Measurements from ENCODE around the gene MSI1.

MSI1 gene

DNA sequence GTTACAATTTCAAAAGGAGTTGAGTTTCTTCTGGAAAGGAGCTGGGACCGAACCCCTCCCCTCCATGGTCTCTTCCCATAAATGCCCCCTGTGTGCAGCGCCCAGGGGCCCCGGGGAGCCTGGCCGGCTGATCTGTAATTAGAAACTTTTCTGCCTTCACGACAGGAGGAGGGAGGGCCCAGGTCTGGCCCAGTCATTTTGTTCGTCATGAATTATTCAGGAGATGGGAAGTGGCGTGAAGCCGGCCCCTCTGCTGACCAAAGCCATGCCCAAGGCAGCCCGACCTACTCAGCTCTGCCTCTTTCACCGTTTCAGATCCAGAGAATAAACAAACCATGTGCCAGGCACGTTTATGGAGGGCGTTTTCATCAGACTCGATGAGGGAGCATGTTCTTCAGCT, 33.3 kb upstream of the MSI1 start:
- Histone ChIP-seq H4K20me1 (ENCODE audit: insufficient read depth, low read length) (no peaks in the 10 kb centered on the region), H3K27ac (ENCODE audit: low read length) (no peak overlapping the region), H3K4me1 (ENCODE audit: insufficient read depth, low read length) (no peaks in the 10 kb centered on the region), H3K4me2 (ENCODE audit: insufficient read depth, low read length) (no peak overlapping the region), H3K27me3 (ENCODE audit: insufficient read depth, low read length, poor library complexity) (no peaks in the 10 kb centered on the region), H2AFZ (ENCODE audit: low read depth, low read length) (no peak overlapping the region; the same call in 1 of the 2 replicates), H3K79me2 (ENCODE audit: insufficient read depth, low read length) (no peaks in the 10 kb centered on the region), H3K4me3 (ENCODE audit: low read depth in 1 of 2, low read length in 2 of 2) (no peak overlapping the region), H3K9me3 (ENCODE audit: insufficient read depth, low read length, severe bottlenecking) (no peaks in the 10 kb centered on the region), H3K36me3 (ENCODE audit: insufficient read depth, low read length) (no peaks in the 10 kb centered on the region), H3K9ac (ENCODE audit: low read depth, low read length) (no peak overlapping the region)
- DNase-seq (no peak), ATAC-seq (ENCODE audit: insufficient read depth, low read depth) (no peak)
- TF ChIP-seq EZH2 (IDR thresholded peaks at IDR 0.05; ENCODE audit: borderline replicate concordance, low read depth, low read length, severe bottlenecking) = no peak
- TF ChIP-seq, protein P1, sequence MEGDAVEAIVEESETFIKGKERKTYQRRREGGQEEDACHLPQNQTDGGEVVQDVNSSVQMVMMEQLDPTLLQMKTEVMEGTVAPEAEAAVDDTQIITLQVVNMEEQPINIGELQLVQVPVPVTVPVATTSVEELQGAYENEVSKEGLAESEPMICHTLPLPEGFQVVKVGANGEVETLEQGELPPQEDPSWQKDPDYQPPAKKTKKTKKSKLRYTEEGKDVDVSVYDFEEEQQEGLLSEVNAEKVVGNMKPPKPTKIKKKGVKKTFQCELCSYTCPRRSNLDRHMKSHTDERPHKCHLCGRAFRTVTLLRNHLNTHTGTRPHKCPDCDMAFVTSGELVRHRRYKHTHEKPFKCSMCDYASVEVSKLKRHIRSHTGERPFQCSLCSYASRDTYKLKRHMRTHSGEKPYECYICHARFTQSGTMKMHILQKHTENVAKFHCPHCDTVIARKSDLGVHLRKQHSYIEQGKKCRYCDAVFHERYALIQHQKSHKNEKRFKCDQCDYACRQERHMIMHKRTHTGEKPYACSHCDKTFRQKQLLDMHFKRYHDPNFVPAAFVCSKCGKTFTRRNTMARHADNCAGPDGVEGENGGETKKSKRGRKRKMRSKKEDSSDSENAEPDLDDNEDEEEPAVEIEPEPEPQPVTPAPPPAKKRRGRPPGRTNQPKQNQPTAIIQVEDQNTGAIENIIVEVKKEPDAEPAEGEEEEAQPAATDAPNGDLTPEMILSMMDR (IDR thresholded peaks at IDR 0.05; ENCODE audit: borderline replicate concordance, extremely low read depth, low read length, poor library complexity, severe bottlenecking) = no peak

DNA sequence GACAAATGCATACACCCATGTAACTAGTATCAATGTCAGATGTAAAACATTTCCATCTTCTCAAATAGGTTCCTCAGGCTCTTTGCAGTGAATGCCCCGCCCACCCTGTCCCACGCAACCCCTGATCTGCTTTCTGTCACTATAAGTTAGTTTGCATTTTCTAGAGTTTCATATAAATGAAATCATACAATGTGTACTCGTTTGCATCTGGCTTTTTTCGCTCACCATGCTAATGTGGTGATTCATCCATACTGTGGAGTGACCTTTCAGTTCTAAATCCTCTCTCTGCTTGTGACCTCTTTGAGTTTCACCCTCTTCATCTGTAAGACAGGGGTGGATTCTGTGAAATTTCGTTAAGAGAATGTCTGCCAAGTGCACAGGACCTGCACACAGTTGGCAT, 30.6 kb upstream of the MSI1 start:
- H3K4me2 ChIP-seq (ENCODE audit: insufficient read depth, low read length) = no peak overlapping the region
- no peaks in the 10 kb centered on the region for H3K4me1 ChIP-seq (ENCODE audit: insufficient read depth, low read length)
- no peak overlapping the region for H3K27ac ChIP-seq (ENCODE audit: low read length)
- TF ChIP-seq EZH2 (IDR thresholded peaks at IDR 0.05; ENCODE audit: borderline replicate concordance, low read depth, low read length, severe bottlenecking) = no peak
- TF ChIP-seq, protein P1 (IDR thresholded peaks at IDR 0.05; ENCODE audit: borderline replicate concordance, extremely low read depth, low read length, poor library complexity, severe bottlenecking) = no peak
- no peaks in the 10 kb centered on the region for H3K36me3 ChIP-seq (ENCODE audit: insufficient read depth, low read length)
- no peak overlapping the region for H3K4me3 ChIP-seq (ENCODE audit: low read depth in 1 of 2, low read length in 2 of 2)
- no peak for ATAC-seq (ENCODE audit: insufficient read depth, low read depth)
- DNase-seq = no peak
- no peak overlapping the region for H2AFZ ChIP-seq (ENCODE audit: low read depth, low read length)
- no peaks in the 10 kb centered on the region for H3K9me3 ChIP-seq (ENCODE audit: insufficient read depth, low read length, severe bottlenecking)
- no peaks in the 10 kb centered on the region for H4K20me1 ChIP-seq (ENCODE audit: insufficient read depth, low read length)
- H3K9ac ChIP-seq (ENCODE audit: low read depth, low read length) = no peak overlapping the region
- no peaks in the 10 kb centered on the region for H3K79me2 ChIP-seq (ENCODE audit: insufficient read depth, low read length)
- H3K27me3 ChIP-seq (ENCODE audit: insufficient read depth, low read length, poor library complexity) = no peaks in the 10 kb centered on the region

DNA sequence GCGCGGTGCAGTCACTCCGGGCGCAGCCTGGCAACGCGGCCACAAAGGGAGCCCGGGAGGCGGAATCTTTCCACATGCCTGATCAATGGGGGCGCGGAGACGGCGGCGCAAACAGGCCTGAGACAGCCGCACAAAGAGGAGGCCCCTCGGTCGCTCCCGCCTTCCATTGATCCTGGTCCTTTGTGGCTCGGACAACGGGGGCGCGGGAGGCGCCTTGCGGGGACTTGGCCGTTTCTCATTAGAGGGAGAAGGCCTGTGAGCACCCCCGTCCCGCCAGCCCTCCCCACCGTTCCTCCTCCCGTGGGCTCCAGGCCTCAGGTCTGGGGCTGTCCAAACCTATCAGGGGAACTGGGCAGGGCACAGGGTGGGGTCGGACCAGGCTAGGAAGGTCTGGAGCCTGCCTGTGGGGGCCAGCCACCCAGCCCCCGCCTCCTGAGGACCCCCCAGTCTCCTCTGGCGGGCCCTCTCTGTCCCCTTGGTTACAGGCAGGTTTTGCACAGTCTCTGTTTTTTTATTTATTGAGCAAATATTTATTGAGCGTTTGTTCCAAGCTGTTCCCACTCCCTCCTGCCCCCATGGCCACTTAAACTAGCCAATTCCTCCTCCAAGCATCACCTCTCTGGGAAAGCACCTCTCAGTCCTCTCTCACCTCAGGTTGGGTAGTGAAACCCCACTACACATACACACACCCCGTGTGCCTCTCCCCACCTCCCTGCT, 29.0 kb upstream of the MSI1 start:
- DNase-seq = no peak
- no peak overlapping the region for H3K27ac ChIP-seq (ENCODE audit: low read length)
- no peaks in the 10 kb centered on the region for H3K79me2 ChIP-seq (ENCODE audit: insufficient read depth, low read length)
- no peak for ATAC-seq (ENCODE audit: insufficient read depth, low read depth)
- no peaks in the 10 kb centered on the region for H3K27me3 ChIP-seq (ENCODE audit: insufficient read depth, low read length, poor library complexity)
- H3K4me3 ChIP-seq (ENCODE audit: low read depth in 1 of 2, low read length in 2 of 2) = no peak overlapping the region
- no peak overlapping the region for H3K9ac ChIP-seq (ENCODE audit: low read depth, low read length)
- H2AFZ ChIP-seq (ENCODE audit: low read depth, low read length) = no peak overlapping the region; the same call in 1 of the 2 replicates
- H3K4me2 ChIP-seq (ENCODE audit: insufficient read depth, low read length) = no peak overlapping the region
- TF ChIP-seq, protein P1 (IDR thresholded peaks at IDR 0.05; ENCODE audit: borderline replicate concordance, extremely low read depth, low read length, poor library complexity, severe bottlenecking) = no peak
- TF ChIP-seq EZH2 (IDR thresholded peaks at IDR 0.05; ENCODE audit: borderline replicate concordance, low read depth, low read length, severe bottlenecking) = no peak
- H3K4me1 ChIP-seq (ENCODE audit: insufficient read depth, low read length) = no peaks in the 10 kb centered on the region
- no peaks in the 10 kb centered on the region for H3K9me3 ChIP-seq (ENCODE audit: insufficient read depth, low read length, severe bottlenecking)
- no peaks in the 10 kb centered on the region for H4K20me1 ChIP-seq (ENCODE audit: insufficient read depth, low read length)
- no peaks in the 10 kb centered on the region for H3K36me3 ChIP-seq (ENCODE audit: insufficient read depth, low read length)

All from DND-41 (cell line).